ENCODE measurements around the gene VSIR. TPM values are rescaled to one million over a fixed set of nuclear protein-coding genes. Genes with fewer than 3 reads are reported as not detected.

VSIR gene
- total and polyA plus RNA-seq, 9 of the 15 experiments (the other 6 are each of a cell fraction or from before 2014, with no cell fraction given), result 0.14 to 20.5 (median 9.3) TPM

GRCh38 chr10:71748671-71749191, 24.6 kb downstream of the VSIR start:
- CTCF ChIA-PET (ENCODE audit: low intra/inter-chr PET ratio), result no interaction called here
- Histone ChIP-seq H3K27ac (ENCODE audit: extremely low read depth, low read depth, low read length) (peak overlapping the region; percentile 64; the same call in 1 of the 3 replicates), H3K27me3 (ENCODE audit: control insufficient read depth in 2 of 2, insufficient read depth in 2 of 2, low read length in 2 of 2) (no peaks in the 10 kb centered on the region), H3K79me2 (ENCODE audit: control insufficient read depth, insufficient read depth, low read length) (no peaks in the 10 kb centered on the region), H2AFZ (ENCODE audit: low read depth, low read length) (peak overlapping the region; percentile 79), H4K20me1 (replicated peaks; ENCODE audit: control insufficient read depth, insufficient read depth, low read length) (no peaks in the 10 kb centered on the region), H3K4me2 (ENCODE audit: insufficient read depth, low read length) (no peak overlapping the region), H3K36me3 (ENCODE audit: control insufficient read depth, insufficient read depth, low read length) (no peaks in the 10 kb centered on the region), H3K4me3 (no peak overlapping the region), H3K9me1 (ENCODE audit: control insufficient read depth, insufficient read depth, low read length) (peaks cover 3% of the 10 kb centered on the region), H3K4me1 (replicated peaks in 1 of 2; ENCODE audit: control insufficient read depth in 2 of 2, insufficient read depth in 2 of 2, low read length in 2 of 2) (peaks cover 68 to 82% of the 10 kb centered on the region in 2 experiments), H3K9me3 (replicated peaks; ENCODE audit: control insufficient read depth, insufficient read depth, low read depth, low read length) (no peaks in the 10 kb centered on the region), H3K9ac (ENCODE audit: insufficient read depth in 1 of 2, low read depth in 2 of 2, low read length in 2 of 2) (peak overlapping the region in 1 of 2 experiments; percentile 86; a peak in 2 of 4 replicates)
- POLR2A ChIA-PET, result interaction anchor here (0.7 to 1.8 kb wide), 5 partner anchors 8 to 24 kb away, joined by 3 to 5 read pairs (median 3); partner anchors contain the start of gene VSIR
- in situ Hi-C loops (cut with MboI) (no loop called here), intact Hi-C loops (cut with micrococcal nuclease) (loop anchor here (5.0 kb wide), 1 partner anchor 111 kb away; no protein-coding TSS in a partner anchor)
- no peak for FAIRE-seq
- 12% methylated on average over 14 of the region's 15 CpGs for WGBS (ENCODE audit: insufficient coverage, low coverage, missing lambda C conversion rate)
- BruUV-seq (replicated peaks), result no TSS peak
- peak; percentile 33 to 55 (median 42) for DNase-seq (ENCODE audit: extremely low read depth in 1 of 4, low spot score in 3 of 4)
- ATAC-seq, result no peak; the same call in 2 of the 3 replicates
- TF ChIP-seq NFRKB (IDR thresholded peaks at IDR 0.05; ENCODE audit: low read depth), result 0 out of 2 replicates have a peak, but pooled peaks have one; percentile 24
- TF ChIP-seq PYGO2 (tag; IDR thresholded peaks at IDR 0.05), result no peak
- no peak for TF ChIP-seq USF2 (CRISPR knock-in tag; IDR thresholded peaks at IDR 0.05)
- TF ChIP-seq, protein P1, sequence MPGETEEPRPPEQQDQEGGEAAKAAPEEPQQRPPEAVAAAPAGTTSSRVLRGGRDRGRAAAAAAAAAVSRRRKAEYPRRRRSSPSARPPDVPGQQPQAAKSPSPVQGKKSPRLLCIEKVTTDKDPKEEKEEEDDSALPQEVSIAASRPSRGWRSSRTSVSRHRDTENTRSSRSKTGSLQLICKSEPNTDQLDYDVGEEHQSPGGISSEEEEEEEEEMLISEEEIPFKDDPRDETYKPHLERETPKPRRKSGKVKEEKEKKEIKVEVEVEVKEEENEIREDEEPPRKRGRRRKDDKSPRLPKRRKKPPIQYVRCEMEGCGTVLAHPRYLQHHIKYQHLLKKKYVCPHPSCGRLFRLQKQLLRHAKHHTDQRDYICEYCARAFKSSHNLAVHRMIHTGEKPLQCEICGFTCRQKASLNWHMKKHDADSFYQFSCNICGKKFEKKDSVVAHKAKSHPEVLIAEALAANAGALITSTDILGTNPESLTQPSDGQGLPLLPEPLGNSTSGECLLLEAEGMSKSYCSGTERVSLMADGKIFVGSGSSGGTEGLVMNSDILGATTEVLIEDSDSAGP (CRISPR knock-in tag; IDR thresholded peaks at IDR 0.05), result no peak
- TF ChIP-seq TGIF2 (CRISPR knock-in tag; IDR thresholded peaks at IDR 0.05), result no peak
- TF ChIP-seq ZNF316 (IDR thresholded peaks at IDR 0.05), result no peak
- no peak; the same call in 1 of the 2 replicates for TF ChIP-seq BRD4 (IDR thresholded peaks at IDR 0.05)
- TF ChIP-seq ERF (CRISPR knock-in tag; IDR thresholded peaks at IDR 0.05), result peak; percentile 65; the same call in 1 of the 2 replicates
- no peak for TF ChIP-seq SMARCA5 (IDR thresholded peaks at IDR 0.05)
- peak; percentile 23; the same call in 1 of the 2 replicates for TF ChIP-seq MYC (IDR thresholded peaks at IDR 0.05; ENCODE audit: low read depth, low read length)
- TF ChIP-seq MYC (CRISPR knock-in tag; IDR thresholded peaks at IDR 0.05; ENCODE audit: borderline replicate concordance, low read depth), result no peak
- TF ChIP-seq ZNF354B (CRISPR knock-in tag; IDR thresholded peaks at IDR 0.05), result no peak
- TF ChIP-seq, protein P2, sequence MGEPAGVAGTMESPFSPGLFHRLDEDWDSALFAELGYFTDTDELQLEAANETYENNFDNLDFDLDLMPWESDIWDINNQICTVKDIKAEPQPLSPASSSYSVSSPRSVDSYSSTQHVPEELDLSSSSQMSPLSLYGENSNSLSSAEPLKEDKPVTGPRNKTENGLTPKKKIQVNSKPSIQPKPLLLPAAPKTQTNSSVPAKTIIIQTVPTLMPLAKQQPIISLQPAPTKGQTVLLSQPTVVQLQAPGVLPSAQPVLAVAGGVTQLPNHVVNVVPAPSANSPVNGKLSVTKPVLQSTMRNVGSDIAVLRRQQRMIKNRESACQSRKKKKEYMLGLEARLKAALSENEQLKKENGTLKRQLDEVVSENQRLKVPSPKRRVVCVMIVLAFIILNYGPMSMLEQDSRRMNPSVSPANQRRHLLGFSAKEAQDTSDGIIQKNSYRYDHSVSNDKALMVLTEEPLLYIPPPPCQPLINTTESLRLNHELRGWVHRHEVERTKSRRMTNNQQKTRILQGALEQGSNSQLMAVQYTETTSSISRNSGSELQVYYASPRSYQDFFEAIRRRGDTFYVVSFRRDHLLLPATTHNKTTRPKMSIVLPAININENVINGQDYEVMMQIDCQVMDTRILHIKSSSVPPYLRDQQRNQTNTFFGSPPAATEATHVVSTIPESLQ (CRISPR knock-in tag; IDR thresholded peaks at IDR 0.05), result no peak
- TF ChIP-seq ETV1 (tag; conservative IDR thresholded peaks at IDR 0.05; ENCODE audit: low read depth), result no peak
- peak; percentile 48; the same call in 1 of the 2 replicates for TF ChIP-seq BACH1 (tag; IDR thresholded peaks at IDR 0.05)
- TF ChIP-seq, protein P3, sequence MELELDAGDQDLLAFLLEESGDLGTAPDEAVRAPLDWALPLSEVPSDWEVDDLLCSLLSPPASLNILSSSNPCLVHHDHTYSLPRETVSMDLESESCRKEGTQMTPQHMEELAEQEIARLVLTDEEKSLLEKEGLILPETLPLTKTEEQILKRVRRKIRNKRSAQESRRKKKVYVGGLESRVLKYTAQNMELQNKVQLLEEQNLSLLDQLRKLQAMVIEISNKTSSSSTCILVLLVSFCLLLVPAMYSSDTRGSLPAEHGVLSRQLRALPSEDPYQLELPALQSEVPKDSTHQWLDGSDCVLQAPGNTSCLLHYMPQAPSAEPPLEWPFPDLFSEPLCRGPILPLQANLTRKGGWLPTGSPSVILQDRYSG (tag; conservative IDR thresholded peaks at IDR 0.05; ENCODE audit: low read depth), result peak; percentile 66; the same call in 1 of the 2 replicates
